GM23338 (cell line): ENCODE results near the gene KRTAP17-1. TPM values are rescaled to one million over a fixed set of nuclear protein-coding genes. Genes with fewer than 3 reads are reported as not detected.
"Not testable (repeated sequence)": the region's sequence is repeated elsewhere in the genome, so short reads cannot be mapped to it uniquely, and the experiment has no call there.

Experiments
- ATAC-seq: fragments of 200-7000 bp; cut with Tn5 transposase; 3 replicates; pipeline ENCODE4 v1.9.1; 2020
- DNase-seq: peaks from one replicate; pipeline ENCODE4 v3.0.0-alpha.2; 2015; ENCODE audit warnings: low spot score
- H2AFZ ChIP-seq: fragments of 200-600 bp; sonication (generic); 2 replicates; pipeline ENCODE4 v1.8.0; 2016; ENCODE audit warnings: antibody characterized with exemption, mild to moderate bottlenecking, moderate library complexity
- H3F3A ChIP-seq: fragments of 200-600 bp; sonication (generic); replicated peaks from 2 replicates; pipeline ENCODE4 v1.8.0; 2017; ENCODE audit warnings: antibody characterized with exemption, mixed run types, low read depth
- H3K27ac ChIP-seq: fragments of 200-600 bp; sonication (generic); 2 replicates; pipeline ENCODE4 v1.6.1; 2016; ENCODE audit warnings: low read depth
- H3K27me3 ChIP-seq: fragments of 200-600 bp; sonication (generic); 2 replicates; pipeline ENCODE4 v1.8.0; 2016; ENCODE audit warnings: mild to moderate bottlenecking, mixed run types, moderate library complexity; ENCODE audit not compliant: insufficient read depth
- H3K36me3 ChIP-seq: fragments of 200-600 bp; sonication (generic); 2 replicates; pipeline ENCODE4 v1.8.0; 2016; ENCODE audit warnings: mild to moderate bottlenecking; ENCODE audit not compliant: insufficient read depth
- H3K4me1 ChIP-seq: fragments of 200-600 bp; sonication (generic); 2 replicates; pipeline ENCODE4 v1.8.0; 2016; ENCODE audit warnings: mild to moderate bottlenecking, moderate library complexity; ENCODE audit not compliant: insufficient read depth
- H3K4me2 ChIP-seq: fragments of 200-600 bp; sonication (generic); 2 replicates; pipeline ENCODE4 v1.7.1; 2017; ENCODE audit warnings: mixed run types
- H3K4me3 ChIP-seq: fragments of 200-600 bp; sonication (generic); 2 replicates; pipeline ENCODE4 v1.6.1; 2016; ENCODE audit warnings: mixed run types
- H3K79me2 ChIP-seq: fragments of 200-600 bp; sonication (generic); replicated peaks from 2 replicates; pipeline ENCODE4 v1.8.0; 2017; ENCODE audit warnings: mild to moderate bottlenecking; ENCODE audit not compliant: insufficient read depth
- H3K9me2 ChIP-seq: fragments of 200-600 bp; sonication (generic); 2 replicates; pipeline ENCODE4 v1.8.0; 2017; ENCODE audit not compliant: insufficient read depth
- H4K20me1 ChIP-seq: fragments of 200-600 bp; sonication (generic); replicated peaks from 2 replicates; pipeline ENCODE4 v1.8.0; 2017; ENCODE audit warnings: mild to moderate bottlenecking; ENCODE audit not compliant: insufficient read depth
- H3K27ac Mint-ChIP-seq: 2 replicates; pipeline ENCODE4 v1.8.0; 2020; ENCODE audit warnings: inconsistent platforms, mild to moderate bottlenecking, moderate library complexity, mixed read lengths
- H3K27me3 Mint-ChIP-seq: 3 replicates; pipeline ENCODE4 v1.8.0; 2022; ENCODE audit warnings: low read depth, mild to moderate bottlenecking, moderate library complexity, mixed read lengths, inconsistent platforms; ENCODE audit not compliant: insufficient read depth, poor library complexity
- H3K36me3 Mint-ChIP-seq: 3 replicates; pipeline ENCODE4 v1.8.0; 2021; ENCODE audit warnings: low read depth, mild to moderate bottlenecking, inconsistent platforms, moderate library complexity, mixed read lengths
- H3K4me1 Mint-ChIP-seq: 3 replicates; pipeline ENCODE4 v1.8.0; 2020; ENCODE audit warnings: mild to moderate bottlenecking, inconsistent platforms, mixed read lengths
- H3K4me3 Mint-ChIP-seq: 3 replicates; pipeline ENCODE4 v1.8.0; 2021; ENCODE audit warnings: moderate library complexity, mild to moderate bottlenecking, inconsistent platforms, mixed read lengths
- H3K9me3 Mint-ChIP-seq: 3 replicates; pipeline ENCODE4 v1.8.0; 2020; ENCODE audit warnings: moderate library complexity, mild to moderate bottlenecking, inconsistent platforms, mixed read lengths
- CREB1 ChIP-seq: fragments of 250-450 bp; sonication (Bioruptor Pico); IDR thresholded peaks from 2 replicates; pipeline ENCODE4 v1.5.0; 2020; ENCODE audit warnings: low read depth, mild to moderate bottlenecking, moderate library complexity
- EZH2phosphoT487 ChIP-seq: fragments of 200-600 bp; sonication (generic); IDR thresholded peaks from one replicate; pipeline ENCODE4 v1.8.1; 2018; ENCODE audit warnings: antibody characterized with exemption; ENCODE audit not compliant: unreplicated experiment
- JUNB ChIP-seq: IDR thresholded peaks from one replicate; pipeline ENCODE4 v1.6.1; 2016; ENCODE audit warnings: antibody characterized with exemption; ENCODE audit not compliant: unreplicated experiment
- NANOG ChIP-seq: IDR thresholded peaks from 2 replicates; pipeline ENCODE4 v1.6.1; 2016; ENCODE audit warnings: antibody characterized with exemption, borderline replicate concordance
- POLR2AphosphoS5 ChIP-seq: IDR thresholded peaks from 2 replicates; pipeline ENCODE4 v1.6.1; 2016; ENCODE audit warnings: antibody characterized with exemption, low read depth
- REST ChIP-seq: IDR thresholded peaks from one replicate; pipeline ENCODE4 v1.6.1; 2018; ENCODE audit warnings: antibody characterized with exemption; ENCODE audit not compliant: unreplicated experiment
- STAT1 ChIP-seq: IDR thresholded peaks from one replicate; pipeline ENCODE4 v1.6.1; 2016; ENCODE audit warnings: antibody characterized with exemption; ENCODE audit not compliant: unreplicated experiment
- ZNF114 ChIP-seq: fragments of 250-450 bp; sonication (Bioruptor Pico); IDR thresholded peaks from 2 replicates; pipeline ENCODE4 v1.5.0; 2020; ENCODE audit warnings: mild to moderate bottlenecking, moderate library complexity
- ZNF331 ChIP-seq: fragments of 250-450 bp; sonication (Bioruptor Pico); IDR thresholded peaks from 2 replicates; pipeline ENCODE4 v1.5.0; 2020; ENCODE audit warnings: low read depth, mild to moderate bottlenecking, moderate library complexity
- polyA plus RNA-seq: library from polyadenylated mRNA; unstranded; fragments of >200 nt; fragmentation: Nextera tagmentation; extraction: Ambion mirVana; gene quantifications from 2 replicates; pipeline ENCODE4 v1.2.1, GENCODE V29; 2016
- total RNA-seq: library from RNA; depleted of rRNA; stranded (reverse); fragments of >200 nt; shearing (Covaris generic); gene quantifications from 2 replicates; pipeline ENCODE4 v1.2.3, GENCODE V29; 2014
- TF ChIP-seq, protein P1 (sequence below), 2 experiments: fragments of 200-600 bp in 1 of 2; sonication (generic) in 1 of 2; conservative IDR thresholded peaks; 2 replicates each; pipeline versions ENCODE4 v1.5.1 to v1.6.1; 2016 to 2017; ENCODE audit warnings: antibody characterized with exemption in 2 of 2, low read depth in 2 of 2, mild to moderate bottlenecking in 2 of 2, moderate library complexity in 1 of 2

Gene KRTAP17-1
- total and polyA plus RNA-seq, 2 experiments from 2014 or later = not detected

DNA sequence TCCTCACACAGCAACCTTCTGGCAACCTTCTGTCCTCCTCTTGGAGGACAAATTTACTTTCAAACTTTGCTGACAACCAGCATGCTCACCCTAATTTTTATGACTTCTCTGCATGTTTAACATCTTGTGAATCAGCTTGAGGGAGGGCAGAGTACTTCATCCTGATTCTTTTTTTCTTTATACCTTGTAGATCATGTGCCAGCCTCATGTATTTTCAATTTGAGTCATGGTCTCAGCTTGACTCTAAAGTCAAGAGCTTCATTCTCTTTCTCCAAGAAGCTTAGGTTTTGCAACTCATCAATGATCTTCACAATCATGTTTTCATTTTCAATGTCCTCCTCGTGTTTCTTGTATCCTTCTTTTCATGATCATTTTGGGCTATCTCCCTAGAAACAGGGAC lies 43.7 kb downstream of the KRTAP17-1 start:
- Histone ChIP-seq H4K20me1 (no peaks in the 10 kb centered on the region), H3K4me1 (no peaks in the 10 kb centered on the region), H3K9me2 (no peaks in the 10 kb centered on the region), H3K27me3 (no peaks in the 10 kb centered on the region), H2AFZ (no peak overlapping the region), H3K36me3 (no peaks in the 10 kb centered on the region), H3K79me2 (no peaks in the 10 kb centered on the region), H3F3A (no peaks in the 10 kb centered on the region), H3K4me2 (no peak overlapping the region), H3K27ac (no peak overlapping the region), H3K4me3 (no peak overlapping the region)
- no peaks in the 10 kb centered on the region for H3K4me1 Mint-ChIP-seq
- H3K4me3 Mint-ChIP-seq = no peak overlapping the region
- H3K36me3 Mint-ChIP-seq = no peaks in the 10 kb centered on the region
- H3K27me3 Mint-ChIP-seq = peaks cover 2% of the 10 kb centered on the region
- DNase-seq = no peak
- no peak overlapping the region for H3K27ac Mint-ChIP-seq
- no peak for TF ChIP-seq REST
- no peak for TF ChIP-seq EZH2phosphoT487
- no peak for TF ChIP-seq CREB1 (CRISPR knock-in tag)
- no peak for TF ChIP-seq STAT1
- TF ChIP-seq ZNF114 (CRISPR knock-in tag) = no peak
- H3K9me3 Mint-ChIP-seq = no peaks in the 10 kb centered on the region
- ATAC-seq = no peak

DNA sequence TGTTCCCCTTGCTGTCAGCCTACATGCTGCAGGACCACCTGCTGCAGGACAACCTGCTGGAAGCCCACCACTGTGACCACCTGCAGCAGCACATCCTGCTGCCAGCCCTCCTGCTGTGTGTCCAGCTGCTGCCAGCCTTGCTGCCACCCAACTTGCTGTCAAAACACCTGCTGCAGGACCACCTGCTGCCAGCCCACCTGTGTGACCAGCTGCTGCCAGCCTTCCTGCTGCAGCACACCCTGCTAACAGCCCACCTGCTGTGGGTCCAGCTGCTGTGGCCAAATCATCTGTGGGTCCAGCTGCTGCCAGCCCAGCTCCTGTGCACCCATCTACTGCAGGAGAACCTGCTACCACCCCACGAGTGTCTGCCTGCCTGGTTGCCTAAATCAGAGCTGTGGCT lies 44.2 kb downstream of the KRTAP17-1 start:
- H3K27ac ChIP-seq, H3K27ac Mint-ChIP-seq, H3K36me3 ChIP-seq, H3K36me3 Mint-ChIP-seq, DNase-seq, H3K4me1 Mint-ChIP-seq, H3K9me3 Mint-ChIP-seq, ATAC-seq, H3K4me3 ChIP-seq, H3F3A ChIP-seq, H2AFZ ChIP-seq, H3K27me3 ChIP-seq, H3K27me3 Mint-ChIP-seq, H3K4me2 ChIP-seq, H3K79me2 ChIP-seq, H3K4me1 ChIP-seq, H3K9me2 ChIP-seq, H3K4me3 Mint-ChIP-seq, H4K20me1 ChIP-seq: not testable (repeated sequence)

DNA sequence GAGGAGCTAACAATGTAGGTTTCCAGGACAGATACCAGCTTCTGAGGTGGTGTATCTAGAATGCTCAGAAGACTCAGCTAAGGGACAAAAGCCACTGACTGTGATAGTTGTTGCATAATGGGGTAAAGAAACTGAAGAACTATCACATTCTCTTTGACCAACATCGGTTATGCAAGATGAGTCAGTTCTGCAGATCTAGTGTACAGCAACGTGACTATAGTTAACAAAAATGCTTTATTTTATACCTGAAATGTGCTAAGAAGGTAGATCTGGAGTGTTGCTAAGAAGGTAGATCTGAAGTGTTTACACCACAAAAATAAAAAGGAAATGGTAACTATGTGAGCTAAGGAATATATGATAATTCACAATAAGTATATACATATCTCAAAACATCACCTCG lies 47.8 kb downstream of the KRTAP17-1 start:
- ATAC-seq = no peak
- TF ChIP-seq STAT1 (no peak), POLR2AphosphoS5 (no peak), JUNB (no peak), ZNF331 (CRISPR knock-in tag) (no peak), NANOG (no peak)
- TF ChIP-seq, protein P1, sequence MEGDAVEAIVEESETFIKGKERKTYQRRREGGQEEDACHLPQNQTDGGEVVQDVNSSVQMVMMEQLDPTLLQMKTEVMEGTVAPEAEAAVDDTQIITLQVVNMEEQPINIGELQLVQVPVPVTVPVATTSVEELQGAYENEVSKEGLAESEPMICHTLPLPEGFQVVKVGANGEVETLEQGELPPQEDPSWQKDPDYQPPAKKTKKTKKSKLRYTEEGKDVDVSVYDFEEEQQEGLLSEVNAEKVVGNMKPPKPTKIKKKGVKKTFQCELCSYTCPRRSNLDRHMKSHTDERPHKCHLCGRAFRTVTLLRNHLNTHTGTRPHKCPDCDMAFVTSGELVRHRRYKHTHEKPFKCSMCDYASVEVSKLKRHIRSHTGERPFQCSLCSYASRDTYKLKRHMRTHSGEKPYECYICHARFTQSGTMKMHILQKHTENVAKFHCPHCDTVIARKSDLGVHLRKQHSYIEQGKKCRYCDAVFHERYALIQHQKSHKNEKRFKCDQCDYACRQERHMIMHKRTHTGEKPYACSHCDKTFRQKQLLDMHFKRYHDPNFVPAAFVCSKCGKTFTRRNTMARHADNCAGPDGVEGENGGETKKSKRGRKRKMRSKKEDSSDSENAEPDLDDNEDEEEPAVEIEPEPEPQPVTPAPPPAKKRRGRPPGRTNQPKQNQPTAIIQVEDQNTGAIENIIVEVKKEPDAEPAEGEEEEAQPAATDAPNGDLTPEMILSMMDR (conservative IDR thresholded peaks at IDR 0.05; ENCODE audit: low read depth in 2 of 2) = no peak
- peaks cover 2% of the 10 kb centered on the region for H3K27me3 Mint-ChIP-seq

More for the DNA sequence above, 47.8 kb downstream of the KRTAP17-1 start:
- no peaks in the 10 kb centered on the region for H3K9me2 ChIP-seq
- H3K4me1 ChIP-seq = no peaks in the 10 kb centered on the region
- no peak overlapping the region for H2AFZ ChIP-seq
- H3K9me3 Mint-ChIP-seq = no peaks in the 10 kb centered on the region
- no peak overlapping the region for H3K4me3 Mint-ChIP-seq
- no peaks in the 10 kb centered on the region for H3F3A ChIP-seq
- no peaks in the 10 kb centered on the region for H3K36me3 ChIP-seq
- no peaks in the 10 kb centered on the region for H3K4me1 Mint-ChIP-seq
- no peaks in the 10 kb centered on the region for H3K27me3 ChIP-seq
- no peaks in the 10 kb centered on the region for H3K79me2 ChIP-seq
- no peaks in the 10 kb centered on the region for H3K36me3 Mint-ChIP-seq
- no peak overlapping the region for H3K4me3 ChIP-seq
- no peaks in the 10 kb centered on the region for H4K20me1 ChIP-seq
- H3K4me2 ChIP-seq = no peak overlapping the region
- no peak overlapping the region for H3K27ac ChIP-seq
- H3K27ac Mint-ChIP-seq = no peak overlapping the region
- no peak for DNase-seq
